RWPE1 (cell line): ENCODE data around the gene FHOD3.
A peak's percentile ranks its signal among the peaks of the same experiment; 100 is the strongest.

Source experiments
- CTCF ChIA-PET: fragments of 350-600 bp; sonication (Branson Sonifier 250); formaldehyde crosslinking; extraction: SDS; loops from one replicate; lab custom pipeline; 2021; lab: Yijun Ruan, JAX
- POLR2A ChIA-PET: fragments of 400-600 bp; formaldehyde crosslinking; extraction: SDS; loops from one replicate; lab custom pipeline; 2020; ENCODE audit warnings: antibody characterized with exemption; ENCODE audit not compliant: low non-redundant PET; lab: Yijun Ruan, JAX
- DNase-seq: peaks from one replicate; pipeline ENCODE4 v3.0.0; 2012; ENCODE audit warnings: low spot score
- H3K27ac ChIP-seq: fragments of 450-650 bp; 2 replicates; pipeline ENCODE4 v1.5.1; 2017
- TF ChIP-seq, protein P1 (sequence below): fragments of 450-650 bp; conservative IDR thresholded peaks from 2 replicates; pipeline ENCODE4 v1.5.1; 2017; ENCODE audit warnings: low read depth, mild to moderate bottlenecking

FHOD3 gene

GRCh38 chr18:36398419-36398818, 100.9 kb downstream of the FHOD3 start:
- ChIA-PET POLR2A (no interaction called here), CTCF (interaction anchor here (0.6 kb wide), 1 partner anchor 104 kb away, joined by 3 read pairs; no protein-coding TSS in a partner anchor)
- TF ChIP-seq, protein P1, sequence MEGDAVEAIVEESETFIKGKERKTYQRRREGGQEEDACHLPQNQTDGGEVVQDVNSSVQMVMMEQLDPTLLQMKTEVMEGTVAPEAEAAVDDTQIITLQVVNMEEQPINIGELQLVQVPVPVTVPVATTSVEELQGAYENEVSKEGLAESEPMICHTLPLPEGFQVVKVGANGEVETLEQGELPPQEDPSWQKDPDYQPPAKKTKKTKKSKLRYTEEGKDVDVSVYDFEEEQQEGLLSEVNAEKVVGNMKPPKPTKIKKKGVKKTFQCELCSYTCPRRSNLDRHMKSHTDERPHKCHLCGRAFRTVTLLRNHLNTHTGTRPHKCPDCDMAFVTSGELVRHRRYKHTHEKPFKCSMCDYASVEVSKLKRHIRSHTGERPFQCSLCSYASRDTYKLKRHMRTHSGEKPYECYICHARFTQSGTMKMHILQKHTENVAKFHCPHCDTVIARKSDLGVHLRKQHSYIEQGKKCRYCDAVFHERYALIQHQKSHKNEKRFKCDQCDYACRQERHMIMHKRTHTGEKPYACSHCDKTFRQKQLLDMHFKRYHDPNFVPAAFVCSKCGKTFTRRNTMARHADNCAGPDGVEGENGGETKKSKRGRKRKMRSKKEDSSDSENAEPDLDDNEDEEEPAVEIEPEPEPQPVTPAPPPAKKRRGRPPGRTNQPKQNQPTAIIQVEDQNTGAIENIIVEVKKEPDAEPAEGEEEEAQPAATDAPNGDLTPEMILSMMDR: no peak
- no peak for DNase-seq
- H3K27ac ChIP-seq: peak overlapping the region; percentile 18; the same call in 1 of the 2 replicates

DNA sequence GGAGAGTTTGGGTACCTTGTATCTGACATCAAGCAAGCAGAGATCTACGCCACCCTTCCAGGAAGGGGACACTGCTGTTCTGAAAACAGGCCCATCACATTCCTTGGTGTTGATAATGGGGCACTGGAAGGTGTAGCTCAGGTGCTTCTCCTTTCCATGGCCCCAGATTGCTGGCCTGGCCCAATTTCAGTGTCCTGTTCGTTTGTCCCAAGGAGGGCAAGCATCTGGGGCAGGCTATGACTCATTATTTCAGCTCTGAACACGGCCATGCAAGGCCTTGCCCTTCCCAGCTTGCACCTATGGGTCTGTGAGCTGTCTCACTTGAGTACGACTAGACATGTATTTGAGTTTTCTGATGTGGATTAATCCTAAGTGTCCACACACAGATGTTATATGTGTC, 101.5 kb downstream of the FHOD3 start:
- ChIA-PET POLR2A (no interaction called here), CTCF (interaction anchor here (0.6 kb wide), 1 partner anchor 105 kb away, joined by 3 read pairs; no protein-coding TSS in a partner anchor)
- TF ChIP-seq, protein P1: no peak
- DNase-seq: no peak
- H3K27ac ChIP-seq: no peak overlapping the region

DNA sequence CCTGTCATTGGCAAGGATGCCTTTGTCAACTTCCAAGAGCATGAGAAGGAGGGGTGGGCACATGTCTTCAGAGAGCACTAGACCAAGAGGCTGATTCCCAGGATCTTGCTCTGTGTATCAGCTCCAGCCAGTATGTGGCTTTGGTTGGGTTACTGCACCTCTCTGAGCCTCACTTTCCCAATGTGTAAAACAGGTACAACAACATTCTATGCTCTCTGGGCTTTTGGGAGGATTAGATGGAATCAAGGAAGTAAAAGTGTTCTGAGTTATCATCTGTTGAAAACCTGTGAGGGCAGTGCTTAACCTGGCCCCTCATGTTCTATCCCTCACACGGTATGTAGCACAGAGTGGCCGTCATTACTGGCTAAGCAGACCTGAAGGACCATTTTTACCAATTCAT, 103.9 kb downstream of the FHOD3 start:
- no peak overlapping the region for H3K27ac ChIP-seq
- POLR2A ChIA-PET: no interaction called here
- DNase-seq: no peak
- TF ChIP-seq, protein P1: no peak
- CTCF ChIA-PET: no interaction called here

- TF ChIP-seq, protein P1: no peak
- ChIA-PET POLR2A (no interaction called here), CTCF (no interaction called here)
- H3K27ac ChIP-seq: no peak overlapping the region
- no peak for DNase-seq
These were observed 105.4 kb downstream of the FHOD3 start for GRCh38 chr18:36402765-36403396.

DNA sequence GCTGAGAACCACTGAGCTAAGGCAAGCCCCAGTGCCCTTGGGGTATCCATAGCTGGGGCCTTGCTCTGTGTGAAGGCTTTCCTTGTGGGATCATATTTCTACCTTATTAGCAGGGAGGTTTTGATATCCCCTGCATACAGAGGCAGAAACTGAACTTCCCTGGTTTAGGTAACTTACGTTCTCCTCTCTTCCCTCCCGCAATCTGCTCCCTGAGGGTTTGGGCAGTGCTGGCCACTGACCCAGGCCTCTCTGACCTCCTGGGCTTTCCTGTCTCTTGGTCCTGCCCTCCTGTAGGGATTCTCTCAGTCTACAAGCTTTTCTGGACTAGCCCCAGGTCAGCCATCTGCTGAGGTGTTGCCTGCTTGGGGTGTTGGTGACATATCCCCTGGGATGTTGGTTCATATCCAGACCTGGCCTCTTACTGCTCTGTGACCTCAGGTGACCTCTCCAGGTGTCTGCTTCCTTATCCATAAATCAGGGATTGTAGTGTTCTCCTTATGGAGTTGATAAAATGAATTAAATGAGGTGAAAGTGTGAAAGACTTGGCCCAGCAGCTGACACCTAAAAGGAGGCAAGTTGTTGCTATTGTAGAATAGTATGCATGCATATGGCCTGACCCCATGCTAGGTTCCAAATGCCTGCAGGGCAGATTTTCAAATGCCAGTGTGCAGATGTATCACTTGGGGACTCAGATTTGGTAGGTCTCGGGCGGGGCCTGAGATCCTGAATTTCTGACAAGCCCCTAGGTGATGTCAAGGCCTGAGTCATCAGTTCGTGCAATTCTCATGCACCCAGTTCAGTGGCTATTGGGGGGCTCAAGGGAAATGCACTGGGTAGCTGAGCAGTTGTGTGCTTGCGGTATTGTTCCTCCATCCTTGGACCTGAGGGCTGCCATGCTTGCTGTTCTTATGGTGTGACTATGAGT, 106.6 kb downstream of the FHOD3 start:
- no peak overlapping the region for H3K27ac ChIP-seq
- DNase-seq: no peak
- ChIA-PET POLR2A (interaction anchor here (0.6 kb wide), 1 partner anchor 277 kb away, joined by 4 read pairs; no protein-coding TSS in a partner anchor), CTCF (no interaction called here)
- TF ChIP-seq, protein P1: no peak

- POLR2A ChIA-PET: no interaction called here
- TF ChIP-seq, protein P1: no peak
- no peak for DNase-seq
- H3K27ac ChIP-seq: no peak overlapping the region
- CTCF ChIA-PET: no interaction called here
These were observed 108.1 kb downstream of the FHOD3 start for GRCh38 chr18:36405611-36406010.
